H1 (cell line): Measurements from ENCODE around the gene GRID1. TPM values are rescaled to one million over a fixed set of nuclear protein-coding genes. Genes with fewer than 3 reads are reported as not detected.

Source experiments
- CTCF ChIP-seq, 3 experiments: IDR thresholded peaks; 1 replicate in 2 of 3; 2 replicates in 1 of 3; pipeline versions ENCODE4 v1.5.1 to v1.6.1; 2011; ENCODE audit warnings: low read length in 3 of 3, mild to moderate bottlenecking in 3 of 3, inconsistent platforms in 2 of 3, low read depth in 1 of 3, moderate library complexity in 1 of 3; ENCODE audit not compliant: insufficient read depth in 1 of 3; ENCODE audit errors: control extremely low read depth in 1 of 3
- polyA plus RNA-seq, 7 experiments: library from polyadenylated mRNA; depleted of rRNA in 3 of 7; stranded (reverse) in 5 of 7; unstranded in 2 of 7; fragments of >200 nt in 5 of 7; fragments of 200-250 nt in 2 of 7; gene quantifications; 1 replicate in 5 of 7; 2 replicates in 1 of 7; 4 replicates in 1 of 7; pipeline versions ENCODE4 v1.2.1 to v1.2.3, GENCODE V29; 2011 to 2013; ENCODE audit warnings: missing spikeins in 2 of 7, mixed read lengths in 2 of 7
- total RNA-seq: library from RNA; stranded (reverse); fragmentation: NEBNext Ultra II Directional; extraction: Animal tissue kit (Norgen Biotek cat#: 25700); gene quantifications from 2 replicates; pipeline ENCODE4 v1.2.1, GENCODE V29; 2021

Gene GRID1
- total and polyA plus RNA-seq, 2 of the 8 experiments (the other 6 are each of a cell fraction or from before 2014, with no cell fraction given): 0.22 to 0.30 TPM

DNA sequence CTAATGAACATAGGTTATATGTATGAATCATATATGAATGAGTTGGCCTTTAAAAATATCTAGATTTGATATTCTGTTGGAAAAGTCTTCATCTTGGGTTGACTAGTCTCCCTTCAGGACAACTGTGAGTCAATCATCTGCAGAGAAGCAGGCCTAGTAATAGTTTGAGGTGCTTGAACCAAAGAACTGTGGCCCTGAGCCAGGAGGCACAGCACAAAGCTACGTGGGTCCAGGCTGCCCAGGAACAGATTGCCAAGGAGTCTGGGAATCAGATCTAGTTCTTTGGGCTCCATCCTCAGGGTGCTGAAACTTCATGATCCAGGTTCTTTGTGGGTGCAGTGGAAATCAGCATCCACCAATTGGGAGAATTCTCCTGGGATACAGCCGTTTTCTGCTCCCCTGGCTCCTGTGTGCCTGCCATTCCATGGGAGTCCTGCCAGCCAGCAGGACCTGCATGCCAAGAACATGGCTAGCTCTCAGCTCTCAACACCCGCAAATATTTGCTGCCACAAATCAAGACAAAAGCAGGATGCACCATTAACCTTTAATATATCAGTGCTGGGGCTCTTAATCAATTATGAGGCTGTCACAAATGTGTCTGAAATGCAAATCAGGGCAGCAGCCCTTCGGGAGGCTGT is 709.0 kb downstream of the GRID1 start (continued):
- no peak for TF ChIP-seq CTCF (IDR thresholded peaks at IDR 0.05; ENCODE audit: control extremely low read depth in 1 of 3, insufficient read depth in 1 of 3, low read depth in 1 of 3, low read length in 3 of 3)
